SK-N-SH (cell line): ENCODE data around the gene C1orf210. TPM values are rescaled to one million over a fixed set of nuclear protein-coding genes. Genes with fewer than 3 reads are reported as not detected.

ENCODE experiments used
- CTCF ChIA-PET: fragments of 300-600, 350-600 bp; formaldehyde crosslinking; extraction: SDS; loops from one replicate; lab custom pipeline; 2021; lab: Yijun Ruan, JAX
- POLR2A ChIA-PET: fragments of 350-600 bp; sonication (Branson Sonifier 250); formaldehyde crosslinking; extraction: SDS; loops from one replicate; lab custom pipeline; 2020; ENCODE audit warnings: antibody characterized with exemption, inconsistent platforms; lab: Yijun Ruan, JAX
- DNase-seq: peaks from one replicate; pipeline ENCODE4 v3.0.0; 2012
- H2AFZ ChIP-seq: fragments of 200-600 bp; sonication (generic); 2 replicates; pipeline ENCODE4 v1.8.1; 2016; ENCODE audit warnings: antibody characterized with exemption, mild to moderate bottlenecking, low read depth
- H3F3A ChIP-seq: fragments of 200-600 bp; sonication (generic); replicated peaks from 2 replicates; pipeline ENCODE3; 2016; ENCODE audit warnings: antibody characterized with exemption, mild to moderate bottlenecking; ENCODE audit not compliant: insufficient read depth
- H3K27ac ChIP-seq, 2 experiments: fragments of 200-500 bp in 1 of 2; fragments of 200-600 bp in 1 of 2; sonication (Bioruptor generic) in 1 of 2; sonication (generic), shearing (Covaris generic) in 1 of 2; 2 replicates each; pipeline versions ENCODE4 v1.5.1 to v1.6.1; 2014 to 2016; ENCODE audit warnings: low read depth in 2 of 2, inconsistent platforms in 1 of 2, low read length in 1 of 2, mild to moderate bottlenecking in 1 of 2, mixed read lengths in 1 of 2
- H3K27me3 ChIP-seq: fragments of 200-600 bp; sonication (generic), shearing (Covaris generic); 2 replicates; pipeline ENCODE4 v1.6.1; 2016; ENCODE audit warnings: mixed run types; ENCODE audit not compliant: insufficient read depth
- H3K36me3 ChIP-seq, 2 experiments: fragments of 200-500 bp in 1 of 2; fragments of 200-600 bp in 1 of 2; sonication (Bioruptor generic) in 1 of 2; sonication (generic) in 1 of 2; replicated peaks in 1 of 2; 2 replicates each; pipeline versions ENCODE3 to v1.5.1; 2014 to 2016; ENCODE audit warnings: low read length in 1 of 2, mild to moderate bottlenecking in 1 of 2; ENCODE audit not compliant: insufficient read depth in 2 of 2, control insufficient read depth in 1 of 2
- H3K4me1 ChIP-seq, 2 experiments: fragments of 200-500 bp in 1 of 2; fragments of 200-600 bp in 1 of 2; sonication (Bioruptor generic) in 1 of 2; sonication (generic), shearing (Covaris generic) in 1 of 2; 2 replicates each; pipeline versions ENCODE4 v1.5.1 to v1.6.1; 2014 to 2016; ENCODE audit warnings: low read depth in 1 of 2, low read length in 1 of 2, mixed run types in 1 of 2; ENCODE audit not compliant: insufficient read depth in 2 of 2, control insufficient read depth in 1 of 2
- H3K4me2 ChIP-seq: fragments of 200-600 bp; sonication (generic), shearing (Covaris generic); 2 replicates; pipeline ENCODE4 v1.6.1; 2017; ENCODE audit warnings: mixed run types
- H3K4me3 ChIP-seq, 2 experiments: fragments of 200-500 bp in 1 of 2; fragments of 200-600 bp in 1 of 2; sonication (Bioruptor generic) in 1 of 2; sonication (generic), shearing (Covaris generic) in 1 of 2; 2 replicates each; pipeline versions ENCODE4 v1.5.1 to v1.8.1; 2014 to 2016; ENCODE audit warnings: low read depth in 2 of 2, inconsistent platforms in 1 of 2, low read length in 1 of 2, mild to moderate bottlenecking in 1 of 2, mixed read lengths in 1 of 2, moderate library complexity in 1 of 2
- H3K79me2 ChIP-seq: fragments of 200-600 bp; sonication (generic); 2 replicates; pipeline ENCODE4 v1.8.1; 2017; ENCODE audit warnings: mild to moderate bottlenecking; ENCODE audit not compliant: insufficient read depth
- H3K9ac ChIP-seq: fragments of 200-600 bp; sonication (generic); 2 replicates; pipeline ENCODE4 v1.6.1; 2017; ENCODE audit warnings: mixed run types
- H3K9me2 ChIP-seq: fragments of 200-600 bp; sonication (generic); 2 replicates; pipeline ENCODE4 v1.6.1; 2017; ENCODE audit warnings: mixed run types
- H3K9me3 ChIP-seq: fragments of 200-600 bp; sonication (generic); 2 replicates; pipeline ENCODE4 v1.6.1; 2017; ENCODE audit warnings: mixed run types, mild to moderate bottlenecking, moderate library complexity
- H4K20me1 ChIP-seq: fragments of 200-600 bp; sonication (generic); 2 replicates; pipeline ENCODE4 v1.6.1; 2017; ENCODE audit warnings: mild to moderate bottlenecking, mixed run types; ENCODE audit not compliant: insufficient read depth
- CHD2 ChIP-seq: fragments of 150-350 bp; IDR thresholded peaks from 2 replicates; pipeline ENCODE4 v1.6.1; 2018; ENCODE audit warnings: low read length; ENCODE audit not compliant: partially characterized antibody
- ELF1 ChIP-seq: IDR thresholded peaks from 2 replicates; pipeline ENCODE4 v1.4.0; 2012
- EP300 ChIP-seq, 2 experiments: IDR thresholded peaks; 2 replicates each; pipeline versions ENCODE4 v1.4.0 to v1.6.1; 2012; ENCODE audit warnings: borderline replicate concordance in 1 of 2, low read depth in 1 of 2, low read length in 1 of 2
- EZH2phosphoT487 ChIP-seq: fragments of 200-600 bp; sonication (generic); IDR thresholded peaks from 2 replicates; pipeline ENCODE4 v1.6.1; 2017; ENCODE audit warnings: low read depth, mixed run types, mild to moderate bottlenecking, antibody characterized with exemption, moderate library complexity, borderline replicate concordance
- FOXJ3 ChIP-seq: sonication (generic); formaldehyde crosslinking; IDR thresholded peaks from 2 replicates; pipeline ENCODE4 v1.5.1; 2020; ENCODE audit warnings: mild to moderate bottlenecking, missing genetic modification reagents
- FOXM1 ChIP-seq: IDR thresholded peaks from 2 replicates; pipeline ENCODE4 v1.4.0; 2012; ENCODE audit warnings: low read depth, mild to moderate bottlenecking
- GATA2 ChIP-seq: sonication (generic); formaldehyde crosslinking; IDR thresholded peaks from 2 replicates; pipeline ENCODE4 v1.5.0; 2020; ENCODE audit warnings: mild to moderate bottlenecking, missing genetic modification reagents
- JUND ChIP-seq: IDR thresholded peaks from 2 replicates; pipeline ENCODE4 v1.4.0; 2012
- MXI1 ChIP-seq: IDR thresholded peaks from 2 replicates; pipeline ENCODE4 v1.6.1; 2012; ENCODE audit warnings: mild to moderate bottlenecking, low read depth, low read length, improper control_type of control experiment
- NFIC ChIP-seq: IDR thresholded peaks from 2 replicates; pipeline ENCODE4 v1.4.0; 2012; ENCODE audit warnings: borderline replicate concordance
- POLR2AphosphoS5 ChIP-seq: IDR thresholded peaks from 2 replicates; pipeline ENCODE4 v1.6.1; 2012; ENCODE audit warnings: low read depth, low read length
- RFX5 ChIP-seq: IDR thresholded peaks from 2 replicates; pipeline ENCODE4 v1.6.1; 2012; ENCODE audit warnings: mild to moderate bottlenecking, improper control_type of control experiment, low read length
- SIN3A ChIP-seq: IDR thresholded peaks from 2 replicates; pipeline ENCODE4 v1.6.1; 2012; ENCODE audit warnings: low read depth, mild to moderate bottlenecking, low read length, moderate library complexity, borderline replicate concordance
- TAF1 ChIP-seq: IDR thresholded peaks from 2 replicates; pipeline ENCODE4 v1.6.1; 2012; ENCODE audit warnings: low read depth, mild to moderate bottlenecking, low read length, moderate library complexity, borderline replicate concordance
- TCF12 ChIP-seq: IDR thresholded peaks from 2 replicates; pipeline ENCODE4 v1.4.0; 2012
- YY1 ChIP-seq: IDR thresholded peaks from 2 replicates; pipeline ENCODE4 v1.4.0; 2012; ENCODE audit warnings: low read depth, mild to moderate bottlenecking
- WGBS: methylation state at CpG from one replicate; pipeline ENCODE4 v1.1.6; 2017; ENCODE audit warnings: low lambda C conversion rate; 5-methylcytosine and 5-hydroxymethylcytosine counted together
- polyA plus RNA-seq, 3 experiments: library from polyadenylated mRNA; depleted of rRNA; stranded (reverse); fragments of >200 nt; gene quantifications; 2 replicates each; pipeline ENCODE4 v1.2.3, GENCODE V29; 2012
- TF ChIP-seq, protein P1 (sequence below): IDR thresholded peaks from 2 replicates; pipeline ENCODE4; 2012
- TF ChIP-seq, protein P2 (sequence below): fragments of 200-600 bp; sonication (generic); IDR thresholded peaks from 2 replicates; pipeline ENCODE4 v1.6.1; 2017; ENCODE audit warnings: antibody characterized with exemption, mild to moderate bottlenecking, moderate library complexity
- TF ChIP-seq, protein P3 (sequence below): IDR thresholded peaks from 2 replicates; pipeline ENCODE4 v1.4.0; 2012; ENCODE audit warnings: low read depth, borderline replicate concordance
- TF ChIP-seq, protein P4 (sequence below): fragments of 150-350 bp; IDR thresholded peaks from 2 replicates; pipeline ENCODE4 v1.6.1; 2017; ENCODE audit warnings: antibody characterized with exemption, low read length, low read depth, borderline replicate concordance
- TF ChIP-seq, protein P5 (sequence below): IDR thresholded peaks from 2 replicates; pipeline ENCODE4 v1.4.0; 2012; ENCODE audit warnings: low read depth
- TF ChIP-seq, protein P6 (sequence below): fragments of 150-350 bp; IDR thresholded peaks from 2 replicates; pipeline ENCODE4 v1.6.1; 2016; ENCODE audit warnings: mild to moderate bottlenecking, low read depth, low read length

Gene C1orf210
- polyA plus RNA-seq, 1 of the 3 experiments (the other 2 are of a cell fraction) = not detected

DNA sequence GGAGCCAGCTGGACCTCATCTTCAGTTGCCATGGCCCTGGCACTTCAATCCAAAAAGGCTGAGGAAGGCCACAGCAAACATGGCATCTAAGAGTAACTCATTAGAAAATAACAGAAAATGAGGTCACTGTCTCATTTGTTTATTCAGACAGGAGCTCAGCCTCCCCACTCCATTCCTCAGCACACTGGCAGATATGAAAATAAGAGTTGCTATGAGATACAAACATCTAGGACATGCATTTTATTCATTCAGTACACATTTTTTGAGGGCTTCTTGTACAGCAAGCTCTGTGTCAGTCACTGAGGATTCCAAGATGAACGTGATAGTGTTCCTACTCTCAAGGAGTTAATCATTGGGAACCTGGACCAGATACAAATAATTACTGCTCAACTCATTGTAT is 48.3 kb downstream of the C1orf210 start:
- no peak for DNase-seq
- Histone ChIP-seq H3K9ac (no peak overlapping the region), H3K36me3 (no peaks in the 10 kb centered on the region), H3F3A (peaks cover 5% of the 10 kb centered on the region), H3K4me2 (no peak overlapping the region), H4K20me1 (no peaks in the 10 kb centered on the region), H3K4me1 (peaks cover 6 to 8% of the 10 kb centered on the region in 2 experiments; a peak in 2 of 4 replicates), H3K4me3 (no peak overlapping the region), H3K9me2 (no peaks in the 10 kb centered on the region), H3K27ac (no peak overlapping the region), H2AFZ (no peak overlapping the region), H3K27me3 (no peaks in the 10 kb centered on the region), H3K9me3 (no peaks in the 10 kb centered on the region), H3K79me2 (no peaks in the 10 kb centered on the region)
- ChIA-PET CTCF (interaction anchor here (0.6 to 1.1 kb wide), 4 partner anchors 10 to 178 kb away, joined by 3 to 7 read pairs (median 3); no protein-coding TSS in a partner anchor), POLR2A (no interaction called here)
- WGBS = 57% methylated on average over 1 of the region's 1 CpG
- TF ChIP-seq, protein P1, sequence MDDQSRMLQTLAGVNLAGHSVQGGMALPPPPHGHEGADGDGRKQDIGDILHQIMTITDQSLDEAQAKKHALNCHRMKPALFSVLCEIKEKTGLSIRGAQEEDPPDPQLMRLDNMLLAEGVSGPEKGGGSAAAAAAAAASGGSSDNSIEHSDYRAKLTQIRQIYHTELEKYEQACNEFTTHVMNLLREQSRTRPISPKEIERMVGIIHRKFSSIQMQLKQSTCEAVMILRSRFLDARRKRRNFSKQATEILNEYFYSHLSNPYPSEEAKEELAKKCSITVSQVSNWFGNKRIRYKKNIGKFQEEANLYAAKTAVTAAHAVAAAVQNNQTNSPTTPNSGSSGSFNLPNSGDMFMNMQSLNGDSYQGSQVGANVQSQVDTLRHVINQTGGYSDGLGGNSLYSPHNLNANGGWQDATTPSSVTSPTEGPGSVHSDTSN = no peak
- TF ChIP-seq POLR2AphosphoS5 = no peak
- no peak for TF ChIP-seq JUND
- no peak for TF ChIP-seq YY1
- TF ChIP-seq TAF1 = no peak
- no peak for TF ChIP-seq NFIC
- TF ChIP-seq GATA2 (CRISPR knock-in tag) = no peak

DNA sequence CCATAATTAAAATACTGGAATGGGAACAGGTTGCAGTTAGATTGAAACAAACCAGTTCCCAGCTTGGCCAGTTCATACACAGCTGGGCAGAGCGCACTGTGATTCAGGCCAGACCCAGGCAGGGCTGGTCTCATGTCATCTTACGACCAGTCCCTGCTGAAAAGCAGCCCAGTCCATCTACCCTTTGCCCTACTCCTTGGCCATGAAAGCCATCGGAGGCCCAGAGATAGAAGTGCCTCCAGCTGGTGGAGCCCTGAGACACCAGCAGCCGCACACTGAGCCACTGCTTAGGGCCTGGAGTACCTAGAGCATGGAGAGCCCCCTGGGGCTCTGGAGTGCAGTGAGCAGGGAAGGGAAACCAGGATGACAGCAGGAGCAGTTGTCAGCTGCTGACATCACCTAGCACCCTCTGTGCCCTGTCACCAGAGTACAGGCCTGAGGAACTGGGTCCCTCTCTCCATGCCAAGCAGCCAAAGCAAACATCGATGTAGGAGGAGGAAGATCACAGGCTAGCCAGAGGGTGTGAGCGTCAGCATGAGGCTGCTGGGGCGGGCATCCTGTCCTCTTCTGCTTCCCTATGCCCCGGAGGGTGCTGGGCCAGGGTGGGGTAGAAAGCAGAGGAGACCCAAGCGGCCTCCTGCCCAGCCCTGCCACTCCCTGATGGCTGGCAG is 49.8 kb downstream of the C1orf210 start:
- H2AFZ ChIP-seq = no peak overlapping the region
- H3K79me2 ChIP-seq = no peaks in the 10 kb centered on the region
- no peaks in the 10 kb centered on the region for H4K20me1 ChIP-seq
- no peak for DNase-seq
- H3K36me3 ChIP-seq = no peaks in the 10 kb centered on the region
- no peak overlapping the region for H3K4me2 ChIP-seq
- no peak overlapping the region for H3K27ac ChIP-seq
- 70% methylated on average over 8 of the region's 9 CpGs for WGBS
- peaks cover 6% of the 10 kb centered on the region for H3F3A ChIP-seq
- POLR2A ChIA-PET = no interaction called here
- H3K27me3 ChIP-seq = no peaks in the 10 kb centered on the region
- no peak overlapping the region for H3K9ac ChIP-seq
- no peaks in the 10 kb centered on the region for H3K9me3 ChIP-seq
- no peaks in the 10 kb centered on the region for H3K9me2 ChIP-seq
- peaks cover 6 to 8% of the 10 kb centered on the region in 2 experiments; a peak in 2 of 4 replicates for H3K4me1 ChIP-seq
- CTCF ChIA-PET = interaction anchor here (1.9 to 3.6 kb wide), 2 partner anchors 9 to 178 kb away, joined by 11 to 17 read pairs; no protein-coding TSS in a partner anchor
- TF ChIP-seq SIN3A = no peak
- no peak for TF ChIP-seq MXI1
- no peak for TF ChIP-seq RFX5
- TF ChIP-seq TCF12 = no peak
- TF ChIP-seq, protein P2, sequence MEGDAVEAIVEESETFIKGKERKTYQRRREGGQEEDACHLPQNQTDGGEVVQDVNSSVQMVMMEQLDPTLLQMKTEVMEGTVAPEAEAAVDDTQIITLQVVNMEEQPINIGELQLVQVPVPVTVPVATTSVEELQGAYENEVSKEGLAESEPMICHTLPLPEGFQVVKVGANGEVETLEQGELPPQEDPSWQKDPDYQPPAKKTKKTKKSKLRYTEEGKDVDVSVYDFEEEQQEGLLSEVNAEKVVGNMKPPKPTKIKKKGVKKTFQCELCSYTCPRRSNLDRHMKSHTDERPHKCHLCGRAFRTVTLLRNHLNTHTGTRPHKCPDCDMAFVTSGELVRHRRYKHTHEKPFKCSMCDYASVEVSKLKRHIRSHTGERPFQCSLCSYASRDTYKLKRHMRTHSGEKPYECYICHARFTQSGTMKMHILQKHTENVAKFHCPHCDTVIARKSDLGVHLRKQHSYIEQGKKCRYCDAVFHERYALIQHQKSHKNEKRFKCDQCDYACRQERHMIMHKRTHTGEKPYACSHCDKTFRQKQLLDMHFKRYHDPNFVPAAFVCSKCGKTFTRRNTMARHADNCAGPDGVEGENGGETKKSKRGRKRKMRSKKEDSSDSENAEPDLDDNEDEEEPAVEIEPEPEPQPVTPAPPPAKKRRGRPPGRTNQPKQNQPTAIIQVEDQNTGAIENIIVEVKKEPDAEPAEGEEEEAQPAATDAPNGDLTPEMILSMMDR = no peak
- TF ChIP-seq EP300 (IDR thresholded peaks at IDR 0.05; ENCODE audit: borderline replicate concordance in 1 of 2, low read depth in 1 of 2, low read length in 1 of 2) = no peak
- TF ChIP-seq, protein P3, sequence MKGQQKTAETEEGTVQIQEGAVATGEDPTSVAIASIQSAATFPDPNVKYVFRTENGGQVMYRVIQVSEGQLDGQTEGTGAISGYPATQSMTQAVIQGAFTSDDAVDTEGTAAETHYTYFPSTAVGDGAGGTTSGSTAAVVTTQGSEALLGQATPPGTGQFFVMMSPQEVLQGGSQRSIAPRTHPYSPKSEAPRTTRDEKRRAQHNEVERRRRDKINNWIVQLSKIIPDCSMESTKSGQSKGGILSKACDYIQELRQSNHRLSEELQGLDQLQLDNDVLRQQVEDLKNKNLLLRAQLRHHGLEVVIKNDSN = no peak
- TF ChIP-seq POLR2AphosphoS5 = no peak
- TF ChIP-seq FOXJ3 (CRISPR knock-in tag) = no peak
- TF ChIP-seq EZH2phosphoT487 = no peak
- TF ChIP-seq CHD2 = no peak
- TF ChIP-seq, protein P4, sequence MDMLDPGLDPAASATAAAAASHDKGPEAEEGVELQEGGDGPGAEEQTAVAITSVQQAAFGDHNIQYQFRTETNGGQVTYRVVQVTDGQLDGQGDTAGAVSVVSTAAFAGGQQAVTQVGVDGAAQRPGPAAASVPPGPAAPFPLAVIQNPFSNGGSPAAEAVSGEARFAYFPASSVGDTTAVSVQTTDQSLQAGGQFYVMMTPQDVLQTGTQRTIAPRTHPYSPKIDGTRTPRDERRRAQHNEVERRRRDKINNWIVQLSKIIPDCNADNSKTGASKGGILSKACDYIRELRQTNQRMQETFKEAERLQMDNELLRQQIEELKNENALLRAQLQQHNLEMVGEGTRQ = no peak
- TF ChIP-seq, protein P5, sequence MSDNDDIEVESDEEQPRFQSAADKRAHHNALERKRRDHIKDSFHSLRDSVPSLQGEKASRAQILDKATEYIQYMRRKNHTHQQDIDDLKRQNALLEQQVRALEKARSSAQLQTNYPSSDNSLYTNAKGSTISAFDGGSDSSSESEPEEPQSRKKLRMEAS = no peak
- TF ChIP-seq ELF1 = no peak
- TF ChIP-seq, protein P6, sequence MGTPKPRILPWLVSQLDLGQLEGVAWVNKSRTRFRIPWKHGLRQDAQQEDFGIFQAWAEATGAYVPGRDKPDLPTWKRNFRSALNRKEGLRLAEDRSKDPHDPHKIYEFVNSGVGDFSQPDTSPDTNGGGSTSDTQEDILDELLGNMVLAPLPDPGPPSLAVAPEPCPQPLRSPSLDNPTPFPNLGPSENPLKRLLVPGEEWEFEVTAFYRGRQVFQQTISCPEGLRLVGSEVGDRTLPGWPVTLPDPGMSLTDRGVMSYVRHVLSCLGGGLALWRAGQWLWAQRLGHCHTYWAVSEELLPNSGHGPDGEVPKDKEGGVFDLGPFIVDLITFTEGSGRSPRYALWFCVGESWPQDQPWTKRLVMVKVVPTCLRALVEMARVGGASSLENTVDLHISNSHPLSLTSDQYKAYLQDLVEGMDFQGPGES = no peak
- TF ChIP-seq FOXM1 = no peak
- no peak overlapping the region for H3K4me3 ChIP-seq
